Activated CD8-positive, alpha-beta memory T cell treated with anti-CD3 and anti-CD28 coated beads, Interleukin-2, amount 10 ng/mL, durations not matched to agents 7 days and 5 days (primary cell): Measurements from ENCODE around the gene KLLN. TPM values are rescaled to one million over a fixed set of nuclear protein-coding genes. Genes with fewer than 3 reads are reported as not detected.

ENCODE experiments used
- ATAC-seq: fragments of 150-1000 bp; cut with Tn5 transposase; one replicate; pipeline ENCODE4 v1.10.0; 2021; ENCODE audit warnings: moderate library complexity
- CTCF ChIA-PET: fragments of 350-600 bp; sonication (Branson Sonifier 250); formaldehyde crosslinking; loops from one replicate; lab custom pipeline; 2021; ENCODE audit warnings: antibody characterized with exemption; lab: Charles Lee
- DNase-seq: peaks from one replicate; pipeline ENCODE4 v3.0.0-alpha.2; 2020
- H3K27ac Mint-ChIP-seq: one replicate; pipeline ENCODE4 v1.8.0; 2021; ENCODE audit warnings: mild to moderate bottlenecking, mixed read lengths
- H3K27me3 Mint-ChIP-seq: one replicate; pipeline ENCODE4 v1.8.0; 2021; ENCODE audit warnings: mixed read lengths
- H3K36me3 Mint-ChIP-seq: one replicate; pipeline ENCODE4 v1.8.0; 2021; ENCODE audit warnings: mild to moderate bottlenecking, mixed read lengths
- H3K4me1 Mint-ChIP-seq: one replicate; pipeline ENCODE4 v1.8.0; 2021; ENCODE audit warnings: mixed read lengths
- H3K4me3 Mint-ChIP-seq: one replicate; pipeline ENCODE4 v1.8.0; 2021; ENCODE audit warnings: mild to moderate bottlenecking, moderate library complexity, mixed read lengths
- H3K9me3 Mint-ChIP-seq: one replicate; pipeline ENCODE4 v1.8.0; 2022; ENCODE audit warnings: low read depth, mixed read lengths
- total RNA-seq, 2 experiments: library from RNA; stranded (reverse); gene quantifications; one replicate each; pipeline ENCODE4 v1.2.3, GENCODE V29; 2021

KLLN gene
- total RNA-seq, 2 experiments from 2014 or later, result 0.67 to 0.84 TPM

GRCh38 chr10:87826653-87827052 lies 36.7 kb downstream of the KLLN start:
- Mint-ChIP-seq H3K27me3 (no peaks in the 10 kb centered on the region), H3K9me3 (no peaks in the 10 kb centered on the region), H3K4me1 (peaks cover 30% of the 10 kb centered on the region), H3K27ac (no peak overlapping the region), H3K4me3 (no peak overlapping the region), H3K36me3 (peaks cover 3% of the 10 kb centered on the region)
- ATAC-seq, result no peak
- CTCF ChIA-PET, result no interaction called here
- DNase-seq, result no peak

DNA sequence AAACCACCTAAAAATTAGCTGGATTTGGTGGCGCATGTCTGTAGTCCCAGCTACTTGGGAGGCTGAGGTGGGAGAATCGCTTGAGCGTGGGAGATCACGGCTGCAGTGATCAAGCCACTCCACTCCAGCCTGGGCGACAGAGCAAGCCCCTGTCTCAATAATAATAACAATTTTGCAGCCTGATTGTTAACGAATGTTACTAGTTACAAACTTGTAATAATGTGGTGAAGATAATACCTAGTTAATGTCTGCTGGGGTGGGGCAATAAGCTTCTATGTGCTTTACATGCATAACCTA lies 44.1 kb downstream of the KLLN start:
- CTCF ChIA-PET, result interaction anchor here (1.0 to 1.9 kb wide), 5 partner anchors 8 to 47 kb away, joined by 3 to 5 read pairs (median 3); no protein-coding TSS in a partner anchor
- Mint-ChIP-seq H3K9me3 (no peaks in the 10 kb centered on the region), H3K27me3 (no peaks in the 10 kb centered on the region), H3K27ac (no peak overlapping the region), H3K4me1 (peaks cover 27% of the 10 kb centered on the region), H3K36me3 (peaks cover 5% of the 10 kb centered on the region), H3K4me3 (peak overlapping the region; percentile 41)
- ATAC-seq, result no peak
- DNase-seq, result no peak

- H3K27me3 Mint-ChIP-seq, result no peaks in the 10 kb centered on the region
- peaks cover 7% of the 10 kb centered on the region for H3K36me3 Mint-ChIP-seq
- H3K4me3 Mint-ChIP-seq, result peak overlapping the region; percentile 81
- ATAC-seq, result peak; percentile 58
- peak overlapping the region; percentile 89 for H3K27ac Mint-ChIP-seq
- DNase-seq, result peak; percentile 79
- H3K9me3 Mint-ChIP-seq, result no peaks in the 10 kb centered on the region
- CTCF ChIA-PET, result interaction anchor here (0.6 to 1.9 kb wide), 12 partner anchors 9 to 746 kb away, joined by 3 to 12 read pairs (median 3); partner anchors contain the start of genes KLLN and PTEN
- peaks cover 29% of the 10 kb centered on the region for H3K4me1 Mint-ChIP-seq
These were observed 44.6 kb downstream of the KLLN start for GRCh38 chr10:87818505-87819288.

GRCh38 chr10:87817609-87818504 lies 45.5 kb downstream of the KLLN start, which contains the start of gene ATAD1:
Gene ATAD1 (minus strand): TSS chr10:87818226. CDS start chr10:87814599, 3,627 bp downstream.
- CTCF ChIA-PET, result interaction anchor here (0.6 to 1.9 kb wide), 12 partner anchors 10 to 747 kb away, joined by 3 to 12 read pairs (median 3); partner anchors contain the start of genes KLLN and PTEN
- Mint-ChIP-seq H3K4me1 (peaks cover 30% of the 10 kb centered on the region), H3K27ac (peak within 1 kb of the TSS; percentile 89), H3K9me3 (no peaks in the 10 kb centered on the region), H3K36me3 (peaks cover 10% of the 10 kb centered on the region), H3K4me3 (peak within 1 kb of the TSS; percentile 81), H3K27me3 (no peaks in the 10 kb centered on the region)
- DNase-seq (peak; percentile 92), ATAC-seq (peak; percentile 93)

GRCh38 chr10:87816898-87817608 lies 46.3 kb downstream of the KLLN start:
- Mint-ChIP-seq H3K27ac (peak overlapping the region; percentile 89), H3K36me3 (peaks cover 16% of the 10 kb centered on the region), H3K4me1 (peaks cover 30% of the 10 kb centered on the region), H3K4me3 (peak overlapping the region; percentile 81), H3K27me3 (no peaks in the 10 kb centered on the region), H3K9me3 (no peaks in the 10 kb centered on the region)
- ATAC-seq (no peak), DNase-seq (no peak)
- CTCF ChIA-PET, result interaction anchor here (1.2 kb wide), 1 partner anchor 33 kb away, joined by 4 read pairs; no protein-coding TSS in a partner anchor

- no peaks in the 10 kb centered on the region for H3K27me3 Mint-ChIP-seq
- peak overlapping the region; percentile 89 for H3K27ac Mint-ChIP-seq
- peaks cover 23% of the 10 kb centered on the region for H3K36me3 Mint-ChIP-seq
- ATAC-seq (no peak), DNase-seq (no peak)
- CTCF ChIA-PET, result interaction anchor here (1.1 kb wide), 1 partner anchor 767 kb away, joined by 4 read pairs; the partner anchor contains the start of gene RNLS
- peaks cover 30% of the 10 kb centered on the region for H3K4me1 Mint-ChIP-seq
- no peaks in the 10 kb centered on the region for H3K9me3 Mint-ChIP-seq
- H3K4me3 Mint-ChIP-seq, result peak overlapping the region; percentile 81
These were observed 47.0 kb downstream of the KLLN start for GRCh38 chr10:87816163-87816897.

Other genes with a start within 250 kb of the KLLN start
- gene PAPSS2, start 203.7 kb downstream of the KLLN start, total RNA-seq, result under 1 TPM; 0.06 to 0.07 TPM
- 10 to 100 TPM; 44.4 to 50.4 TPM for gene ATAD1, start 45.3 kb downstream of the KLLN start, total RNA-seq
- gene PTEN, start 92 bp upstream of the KLLN start, total RNA-seq, result 10 to 100 TPM; 73.7 to 90.4 TPM